HCT116 (cell line): Measurements from ENCODE around the gene C9orf50. TPM values are rescaled to one million over a fixed set of nuclear protein-coding genes. Genes with fewer than 3 reads are reported as not detected.

Experiments
- ATAC-seq: fragments of 200-7000 bp; cut with Tn5 transposase; 2 replicates; pipeline ENCODE4 v1.9.1; 2020; ENCODE audit warnings: mild to moderate bottlenecking, moderate library complexity
- BruUV-seq: library from RNA; stranded (reverse); fragments of 400-500 nt; replicated peaks from 2 replicates; lab custom pipeline; 2021; lab: Mats Ljungman, UMichigan
- CTCF ChIA-PET: fragments of 300-600 bp; sonication (Branson Sonifier 250); formaldehyde crosslinking; loops from one replicate; lab custom pipeline; 2021; ENCODE audit warnings: antibody characterized with exemption; lab: Charles Lee
- POLR2A ChIA-PET: fragments of 300-600, 350-600 bp; sonication (Branson Sonifier 250); formaldehyde crosslinking; loops from one replicate; lab custom pipeline; 2021; ENCODE audit warnings: antibody characterized with exemption; lab: Charles Lee
- RAD21 ChIA-PET, 2 experiments: fragments of 300-600 bp; sonication (Branson Sonifier 250); formaldehyde crosslinking; loops; one replicate each; lab custom pipeline; 2023; ENCODE audit warnings: low total read pairs in 2 of 2; ENCODE audit not compliant: uncharacterized antibody in 2 of 2, unreplicated experiment in 2 of 2, low non-redundant PET in 1 of 2; lab: Charles Lee
- DNase-seq: peaks from one replicate; pipeline ENCODE4 v3.0.0-alpha.2; 2010; ENCODE audit warnings: low read depth, low spot score
- H2AFZ ChIP-seq: fragments of 200-600 bp; shearing (Covaris generic), sonication (generic); 2 replicates; pipeline ENCODE4 v1.6.1; 2017; ENCODE audit warnings: low read depth, mixed run types, mixed read lengths, antibody characterized with exemption, low read length; ENCODE audit not compliant: poor library complexity, severe bottlenecking
- H3K27ac ChIP-seq: 2 replicates; pipeline ENCODE4 v1.5.1; 2012; ENCODE audit warnings: low read depth, low read length
- H3K27me3 ChIP-seq: fragments of 200-600 bp; sonication (generic); 2 replicates; pipeline ENCODE4 v1.6.1; 2016; ENCODE audit warnings: mixed run types, low read length, mixed read lengths; ENCODE audit not compliant: insufficient read depth
- H3K36me3 ChIP-seq, 2 experiments: fragments of 200-500 bp in 1 of 2; fragments of 200-600 bp in 1 of 2; sonication (Bioruptor generic) in 1 of 2; sonication (generic) in 1 of 2; 2 replicates each; pipeline versions ENCODE4 v1.5.1 to v1.6.1; 2014 to 2016; ENCODE audit warnings: low read length in 2 of 2, inconsistent platforms in 1 of 2, mixed read lengths in 1 of 2, mixed run types in 1 of 2; ENCODE audit not compliant: insufficient read depth in 2 of 2, control insufficient read depth in 1 of 2
- H3K4me1 ChIP-seq, 2 experiments: fragments of 200-600 bp in 1 of 2; sonication (generic) in 1 of 2; 2 replicates each; pipeline versions ENCODE4 v1.5.1 to v1.6.1; 2012 to 2017; ENCODE audit warnings: low read length in 2 of 2, inconsistent platforms in 1 of 2, mild to moderate bottlenecking in 1 of 2, mixed read lengths in 1 of 2, mixed run types in 1 of 2, moderate library complexity in 1 of 2; ENCODE audit not compliant: insufficient read depth in 2 of 2, control insufficient read depth in 1 of 2
- H3K4me2 ChIP-seq: fragments of 200-600 bp; sonication (generic); 2 replicates; pipeline ENCODE4 v1.6.1; 2017; ENCODE audit warnings: mixed run types, low read length, mixed read lengths
- H3K4me3 ChIP-seq, 2 experiments: fragments of 200-600 bp in 1 of 2; sonication (generic) in 1 of 2; replicated peaks in 1 of 2; 2 replicates each; pipeline ENCODE4 v1.5.1; 2011 to 2016; ENCODE audit warnings: low read length in 2 of 2, control low read depth in 1 of 2, low read depth in 1 of 2, mild to moderate bottlenecking in 1 of 2, mixed read lengths in 1 of 2, mixed run types in 1 of 2
- H3K79me2 ChIP-seq: fragments of 200-600 bp; sonication (generic); 2 replicates; pipeline ENCODE4 v1.6.1; 2017; ENCODE audit warnings: mild to moderate bottlenecking, mixed run types, low read length, moderate library complexity, mixed read lengths; ENCODE audit not compliant: insufficient read depth
- H3K9ac ChIP-seq: fragments of 200-600 bp; sonication (generic); 2 replicates; pipeline ENCODE4 v1.6.1; 2016; ENCODE audit warnings: low read length, mixed read lengths
- H3K9me2 ChIP-seq: fragments of 200-600 bp; sonication (generic), shearing (Covaris generic); 2 replicates; pipeline ENCODE4 v1.6.1; 2017; ENCODE audit warnings: mixed run types, mild to moderate bottlenecking, moderate library complexity; ENCODE audit not compliant: insufficient read depth
- H3K9me3 ChIP-seq, 2 experiments: fragments of 200-500 bp in 1 of 2; fragments of 200-600 bp in 1 of 2; sonication (Bioruptor generic) in 1 of 2; sonication (generic) in 1 of 2; 2 replicates each; pipeline ENCODE4 v1.6.1; 2014 to 2017; ENCODE audit warnings: low read length in 2 of 2, mixed read lengths in 2 of 2, inconsistent platforms in 1 of 2, low read depth in 1 of 2, mild to moderate bottlenecking in 1 of 2, mixed run types in 1 of 2, moderate library complexity in 1 of 2; ENCODE audit not compliant: control insufficient read depth in 1 of 2, insufficient read depth in 1 of 2
- H4K20me1 ChIP-seq: fragments of 200-600 bp; sonication (generic), shearing (Covaris generic); 2 replicates; pipeline ENCODE4 v1.6.1; 2017; ENCODE audit warnings: mixed run types, mild to moderate bottlenecking, moderate library complexity; ENCODE audit not compliant: insufficient read depth
- ELF1 ChIP-seq: IDR thresholded peaks from 2 replicates; pipeline ENCODE4 v1.6.1; 2012; ENCODE audit warnings: low read depth, borderline replicate concordance
- EZH2 ChIP-seq: fragments of 200-600 bp; sonication (generic); IDR thresholded peaks from 2 replicates; pipeline ENCODE4 v1.6.1; 2017; ENCODE audit warnings: antibody characterized with exemption, mixed run types
- EZH2phosphoT487 ChIP-seq: fragments of 200-600 bp; IDR thresholded peaks from 2 replicates; pipeline ENCODE4 v1.6.1; 2018; ENCODE audit warnings: antibody characterized with exemption, borderline replicate concordance
- FOSL1 ChIP-seq: IDR thresholded peaks from 2 replicates; pipeline ENCODE4 v1.6.1; 2012; ENCODE audit warnings: low read depth
- RAD21 ChIP-seq: IDR thresholded peaks from 2 replicates; pipeline ENCODE4 v1.6.1; 2012; ENCODE audit warnings: low read depth, mild to moderate bottlenecking
- SIN3A ChIP-seq: IDR thresholded peaks from 2 replicates; pipeline ENCODE4 v1.6.1; 2012; ENCODE audit warnings: low read depth
- SRF ChIP-seq: IDR thresholded peaks from 2 replicates; pipeline ENCODE4 v1.6.1; 2012; ENCODE audit warnings: low read depth
- ZNF274 ChIP-seq: fragments of 200-500 bp; sonication (Bioruptor generic); IDR thresholded peaks from 2 replicates; pipeline ENCODE4 v1.6.1; 2014; ENCODE audit warnings: mild to moderate bottlenecking, low read depth, low read length, inconsistent platforms
- intact Hi-C: fragments of 100-400 bp; cut with micrococcal nuclease; formaldehyde crosslinking; loops from 2 replicates; pipeline ENCODE4 v1.10.0; 2022
- total RNA-seq: library from RNA; stranded (reverse); gene quantifications from one replicate; pipeline ENCODE4 v1.2.1, GENCODE V29; 2021; ENCODE audit not compliant: unreplicated experiment
- TF ChIP-seq, protein P1 (sequence below), 3 experiments: fragments of 200-600 bp in 1 of 3; sonication (generic) in 1 of 3; IDR thresholded peaks in 2 of 3; conservative IDR thresholded peaks in 1 of 3; 2 replicates each; pipeline ENCODE4 v1.5.1; 2012 to 2017; ENCODE audit warnings: low read depth in 2 of 3, low read length in 2 of 3, antibody characterized with exemption in 1 of 3, borderline replicate concordance in 1 of 3, control low read depth in 1 of 3, mild to moderate bottlenecking in 1 of 3, mixed read lengths in 1 of 3, mixed run types in 1 of 3, moderate library complexity in 1 of 3; ENCODE audit not compliant: insufficient read depth in 1 of 3
- TF ChIP-seq, protein P2 (sequence below): IDR thresholded peaks from 2 replicates; pipeline ENCODE4 v1.6.1; 2011; ENCODE audit warnings: mild to moderate bottlenecking, low read length, moderate library complexity; ENCODE audit not compliant: insufficient replicate concordance; ENCODE audit errors: extremely low read depth
- TF ChIP-seq, protein P3 (sequence below): IDR thresholded peaks from 2 replicates; pipeline ENCODE4 v1.6.1; 2012
- TF ChIP-seq, protein P4 (sequence below): IDR thresholded peaks from 2 replicates; pipeline ENCODE4 v1.6.1; 2012; ENCODE audit warnings: low read depth

The C9orf50 gene
- total RNA-seq, 1 experiment from 2014 or later = not detected

DNA sequence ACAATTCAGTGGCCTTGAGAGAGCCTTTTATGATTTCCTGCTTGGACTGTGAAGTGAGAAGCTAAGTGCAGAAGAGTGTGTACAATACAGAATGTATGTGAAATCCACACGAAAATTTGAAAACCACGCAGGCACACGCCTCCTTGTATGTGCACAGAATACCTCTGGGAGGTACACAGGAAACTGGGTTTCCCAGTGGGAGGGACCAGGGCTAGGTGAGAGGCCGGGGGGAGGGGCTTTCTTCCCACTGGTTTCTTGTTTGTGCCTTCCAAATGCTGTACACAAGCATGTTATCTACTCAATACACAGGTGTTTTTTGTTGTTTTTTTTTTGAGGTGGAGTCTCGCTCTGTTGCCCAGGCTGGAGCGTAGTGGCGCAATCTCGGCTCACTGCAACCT is 16.1 kb downstream of the C9orf50 start:
- Histone ChIP-seq H3K27ac (peak overlapping the region; percentile 96), H3K9ac (peak overlapping the region; percentile 18; the same call in 1 of the 2 replicates)
- RAD21 ChIA-PET = interaction anchor here in 1 of 2 experiments (0.6 kb wide), 1 partner anchor 452 kb away, joined by 6 read pairs; no protein-coding TSS in a partner anchor
- intact Hi-C loops = no loop called here
- no peak for DNase-seq
- no peak for ATAC-seq
- TF ChIP-seq, protein P1, sequence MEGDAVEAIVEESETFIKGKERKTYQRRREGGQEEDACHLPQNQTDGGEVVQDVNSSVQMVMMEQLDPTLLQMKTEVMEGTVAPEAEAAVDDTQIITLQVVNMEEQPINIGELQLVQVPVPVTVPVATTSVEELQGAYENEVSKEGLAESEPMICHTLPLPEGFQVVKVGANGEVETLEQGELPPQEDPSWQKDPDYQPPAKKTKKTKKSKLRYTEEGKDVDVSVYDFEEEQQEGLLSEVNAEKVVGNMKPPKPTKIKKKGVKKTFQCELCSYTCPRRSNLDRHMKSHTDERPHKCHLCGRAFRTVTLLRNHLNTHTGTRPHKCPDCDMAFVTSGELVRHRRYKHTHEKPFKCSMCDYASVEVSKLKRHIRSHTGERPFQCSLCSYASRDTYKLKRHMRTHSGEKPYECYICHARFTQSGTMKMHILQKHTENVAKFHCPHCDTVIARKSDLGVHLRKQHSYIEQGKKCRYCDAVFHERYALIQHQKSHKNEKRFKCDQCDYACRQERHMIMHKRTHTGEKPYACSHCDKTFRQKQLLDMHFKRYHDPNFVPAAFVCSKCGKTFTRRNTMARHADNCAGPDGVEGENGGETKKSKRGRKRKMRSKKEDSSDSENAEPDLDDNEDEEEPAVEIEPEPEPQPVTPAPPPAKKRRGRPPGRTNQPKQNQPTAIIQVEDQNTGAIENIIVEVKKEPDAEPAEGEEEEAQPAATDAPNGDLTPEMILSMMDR (IDR thresholded peaks at IDR 0.05 in 2 of 3, conservative IDR thresholded peaks at IDR 0.05 in 1 of 3; ENCODE audit: borderline replicate concordance in 1 of 3, insufficient read depth in 1 of 3, low read depth in 2 of 3, low read length in 2 of 3) = no peak
- TF ChIP-seq, protein P2, sequence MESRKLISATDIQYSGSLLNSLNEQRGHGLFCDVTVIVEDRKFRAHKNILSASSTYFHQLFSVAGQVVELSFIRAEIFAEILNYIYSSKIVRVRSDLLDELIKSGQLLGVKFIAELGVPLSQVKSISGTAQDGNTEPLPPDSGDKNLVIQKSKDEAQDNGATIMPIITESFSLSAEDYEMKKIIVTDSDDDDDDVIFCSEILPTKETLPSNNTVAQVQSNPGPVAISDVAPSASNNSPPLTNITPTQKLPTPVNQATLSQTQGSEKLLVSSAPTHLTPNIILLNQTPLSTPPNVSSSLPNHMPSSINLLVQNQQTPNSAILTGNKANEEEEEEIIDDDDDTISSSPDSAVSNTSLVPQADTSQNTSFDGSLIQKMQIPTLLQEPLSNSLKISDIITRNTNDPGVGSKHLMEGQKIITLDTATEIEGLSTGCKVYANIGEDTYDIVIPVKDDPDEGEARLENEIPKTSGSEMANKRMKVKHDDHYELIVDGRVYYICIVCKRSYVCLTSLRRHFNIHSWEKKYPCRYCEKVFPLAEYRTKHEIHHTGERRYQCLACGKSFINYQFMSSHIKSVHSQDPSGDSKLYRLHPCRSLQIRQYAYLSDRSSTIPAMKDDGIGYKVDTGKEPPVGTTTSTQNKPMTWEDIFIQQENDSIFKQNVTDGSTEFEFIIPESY = no peak
- no peak for TF ChIP-seq FOSL1
- TF ChIP-seq ELF1 = no peak
- no peak for TF ChIP-seq SIN3A
- TF ChIP-seq, protein P3, sequence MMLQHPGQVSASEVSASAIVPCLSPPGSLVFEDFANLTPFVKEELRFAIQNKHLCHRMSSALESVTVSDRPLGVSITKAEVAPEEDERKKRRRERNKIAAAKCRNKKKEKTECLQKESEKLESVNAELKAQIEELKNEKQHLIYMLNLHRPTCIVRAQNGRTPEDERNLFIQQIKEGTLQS = no peak
- TF ChIP-seq, protein P4, sequence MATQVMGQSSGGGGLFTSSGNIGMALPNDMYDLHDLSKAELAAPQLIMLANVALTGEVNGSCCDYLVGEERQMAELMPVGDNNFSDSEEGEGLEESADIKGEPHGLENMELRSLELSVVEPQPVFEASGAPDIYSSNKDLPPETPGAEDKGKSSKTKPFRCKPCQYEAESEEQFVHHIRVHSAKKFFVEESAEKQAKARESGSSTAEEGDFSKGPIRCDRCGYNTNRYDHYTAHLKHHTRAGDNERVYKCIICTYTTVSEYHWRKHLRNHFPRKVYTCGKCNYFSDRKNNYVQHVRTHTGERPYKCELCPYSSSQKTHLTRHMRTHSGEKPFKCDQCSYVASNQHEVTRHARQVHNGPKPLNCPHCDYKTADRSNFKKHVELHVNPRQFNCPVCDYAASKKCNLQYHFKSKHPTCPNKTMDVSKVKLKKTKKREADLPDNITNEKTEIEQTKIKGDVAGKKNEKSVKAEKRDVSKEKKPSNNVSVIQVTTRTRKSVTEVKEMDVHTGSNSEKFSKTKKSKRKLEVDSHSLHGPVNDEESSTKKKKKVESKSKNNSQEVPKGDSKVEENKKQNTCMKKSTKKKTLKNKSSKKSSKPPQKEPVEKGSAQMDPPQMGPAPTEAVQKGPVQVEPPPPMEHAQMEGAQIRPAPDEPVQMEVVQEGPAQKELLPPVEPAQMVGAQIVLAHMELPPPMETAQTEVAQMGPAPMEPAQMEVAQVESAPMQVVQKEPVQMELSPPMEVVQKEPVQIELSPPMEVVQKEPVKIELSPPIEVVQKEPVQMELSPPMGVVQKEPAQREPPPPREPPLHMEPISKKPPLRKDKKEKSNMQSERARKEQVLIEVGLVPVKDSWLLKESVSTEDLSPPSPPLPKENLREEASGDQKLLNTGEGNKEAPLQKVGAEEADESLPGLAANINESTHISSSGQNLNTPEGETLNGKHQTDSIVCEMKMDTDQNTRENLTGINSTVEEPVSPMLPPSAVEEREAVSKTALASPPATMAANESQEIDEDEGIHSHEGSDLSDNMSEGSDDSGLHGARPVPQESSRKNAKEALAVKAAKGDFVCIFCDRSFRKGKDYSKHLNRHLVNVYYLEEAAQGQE = no peak
- no peak for TF ChIP-seq SRF
- no peak for TF ChIP-seq EZH2phosphoT487
- no peak for TF ChIP-seq RAD21
- no peak for TF ChIP-seq EZH2
- TF ChIP-seq ZNF274 = no peak
- TF ChIP-seq, all 23 proteins: peak for 0
- Histone ChIP-seq H3K4me2 (peak overlapping the region; percentile 51), H3K9me2 (no peaks in the 10 kb centered on the region), H3K4me3 (no peak overlapping the region), H3K27me3 (no peaks in the 10 kb centered on the region), H3K9me3 (no peaks in the 10 kb centered on the region), H3K79me2 (no peaks in the 10 kb centered on the region; the same call in 1 of the 2 replicates), H2AFZ (no peak overlapping the region), H3K4me1 (peaks cover 87 to 95% of the 10 kb centered on the region in 2 experiments), H4K20me1 (no peaks in the 10 kb centered on the region), H3K36me3 (no peaks in the 10 kb centered on the region)
- ChIA-PET CTCF (interaction anchor here (1.9 kb wide), 1 partner anchor 466 kb away, joined by 5 read pairs; no protein-coding TSS in a partner anchor), POLR2A (interaction anchor here (0.8 to 1.6 kb wide), 7 partner anchors 13 to 427 kb away, joined by 3 to 5 read pairs (median 4); partner anchors contain the start of gene IER5L)
- BruUV-seq = no TSS peak
